ENCODE measurements around the gene BCO2.

DNA sequence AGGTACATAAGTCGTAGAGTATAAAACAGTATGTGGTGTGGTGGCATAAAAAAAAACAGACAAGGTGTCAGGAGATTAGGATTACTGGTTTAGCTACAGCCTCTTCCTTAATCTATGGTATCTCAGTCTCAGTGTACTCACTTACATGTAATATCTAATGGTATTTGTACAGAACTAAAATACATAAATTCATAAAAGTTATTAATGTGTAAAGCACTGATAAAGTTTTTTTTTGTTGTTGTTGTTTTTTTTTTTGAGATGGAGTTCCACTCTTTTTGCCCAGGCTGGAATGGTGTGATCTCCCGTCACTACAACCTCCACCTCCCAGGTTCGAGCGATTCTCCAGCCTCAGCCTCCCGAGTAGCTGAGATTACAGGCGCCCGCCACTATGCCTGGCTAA lies 53.8 kb downstream of the BCO2 start:
- TF ChIP-seq CTCF (IDR thresholded peaks at IDR 0.05), result no peak
- no peak for TF ChIP-seq POLR2A (IDR thresholded peaks at IDR 0.05)

Measured in Peyer's patch (tissue), 4 donors.